ENCODE data around the gene PRLHR. TPM values are rescaled to one million over a fixed set of nuclear protein-coding genes. Genes with fewer than 3 reads are reported as not detected.

The PRLHR gene
- total RNA-seq, 1 experiment from 2014 or later: not detected

DNA sequence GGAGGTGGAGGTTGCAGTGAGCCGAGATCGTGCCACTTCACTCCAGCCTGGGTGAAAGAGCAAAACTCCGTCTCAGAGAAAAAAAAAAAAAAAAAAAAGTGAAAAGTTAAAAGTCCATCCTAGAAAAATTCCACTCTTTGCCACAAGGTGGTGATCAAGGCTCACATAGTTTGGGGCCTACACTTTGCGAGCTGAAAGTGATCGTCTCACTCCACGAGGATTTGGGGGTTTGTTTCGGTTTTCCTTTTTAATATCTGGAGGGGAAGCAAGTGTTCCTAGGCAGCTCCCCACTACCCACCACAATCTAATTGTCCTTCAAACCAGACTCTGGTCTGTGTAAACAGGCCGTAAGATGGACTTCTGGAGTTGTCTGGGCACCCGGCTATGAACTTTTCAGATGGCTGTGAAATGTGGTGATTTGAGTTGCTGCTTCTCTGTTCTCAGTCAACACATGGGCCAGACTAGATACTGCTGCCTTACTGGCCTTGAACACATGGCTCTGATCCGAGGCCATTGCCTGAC lies 27.1 kb downstream of the PRLHR start:
- H3F3A ChIP-seq (ENCODE audit: low read length, unreplicated experiment): no peaks in the 10 kb centered on the region
- intact Hi-C loops (cut with micrococcal nuclease): loop anchor here (1.0 to 5.0 kb wide), 4 partner anchors 139 to 464 kb away; no protein-coding TSS in a partner anchor
- BruUV-seq (replicated peaks): no TSS peak
- ChIA-PET CTCF (interaction anchor here (0.6 to 1.5 kb wide), 7 partner anchors 16 to 1791 kb away, joined by 4 to 19 read pairs (median 7); no protein-coding TSS in a partner anchor), POLR2A (ENCODE audit: unreplicated experiment) (no interaction called here)
- H4K20me1 ChIP-seq (ENCODE audit: low read length): no peaks in the 10 kb centered on the region
- no peaks in the 10 kb centered on the region for H3K79me2 ChIP-seq (ENCODE audit: low read length)
- H3K9me2 ChIP-seq (replicated peaks; ENCODE audit: low read length): no peaks in the 10 kb centered on the region
- no peaks in the 10 kb centered on the region for H3K36me3 ChIP-seq (ENCODE audit: low read depth, low read length)
- H2AFZ ChIP-seq (ENCODE audit: low read length): peak overlapping the region; percentile 72
- H3K27ac ChIP-seq (ENCODE audit: low read length): no peak overlapping the region
- no peaks in the 10 kb centered on the region for H3K27me3 ChIP-seq (ENCODE audit: low read length)
- H3K4me1 ChIP-seq (ENCODE audit: insufficient read depth, low read length): no peaks in the 10 kb centered on the region
- no peaks in the 10 kb centered on the region for H3K9me3 ChIP-seq (ENCODE audit: low read length)
- TF ChIP-seq, protein P1, sequence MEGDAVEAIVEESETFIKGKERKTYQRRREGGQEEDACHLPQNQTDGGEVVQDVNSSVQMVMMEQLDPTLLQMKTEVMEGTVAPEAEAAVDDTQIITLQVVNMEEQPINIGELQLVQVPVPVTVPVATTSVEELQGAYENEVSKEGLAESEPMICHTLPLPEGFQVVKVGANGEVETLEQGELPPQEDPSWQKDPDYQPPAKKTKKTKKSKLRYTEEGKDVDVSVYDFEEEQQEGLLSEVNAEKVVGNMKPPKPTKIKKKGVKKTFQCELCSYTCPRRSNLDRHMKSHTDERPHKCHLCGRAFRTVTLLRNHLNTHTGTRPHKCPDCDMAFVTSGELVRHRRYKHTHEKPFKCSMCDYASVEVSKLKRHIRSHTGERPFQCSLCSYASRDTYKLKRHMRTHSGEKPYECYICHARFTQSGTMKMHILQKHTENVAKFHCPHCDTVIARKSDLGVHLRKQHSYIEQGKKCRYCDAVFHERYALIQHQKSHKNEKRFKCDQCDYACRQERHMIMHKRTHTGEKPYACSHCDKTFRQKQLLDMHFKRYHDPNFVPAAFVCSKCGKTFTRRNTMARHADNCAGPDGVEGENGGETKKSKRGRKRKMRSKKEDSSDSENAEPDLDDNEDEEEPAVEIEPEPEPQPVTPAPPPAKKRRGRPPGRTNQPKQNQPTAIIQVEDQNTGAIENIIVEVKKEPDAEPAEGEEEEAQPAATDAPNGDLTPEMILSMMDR (conservative IDR thresholded peaks at IDR 0.05; ENCODE audit: low read depth, low read length): peak; percentile 58
- no peak for TF ChIP-seq EZH2 (IDR thresholded peaks at IDR 0.05; ENCODE audit: low read length, unreplicated experiment)
- no peak for TF ChIP-seq EZH2phosphoT487 (IDR thresholded peaks at IDR 0.05; ENCODE audit: borderline replicate concordance, low read length)
- peak; percentile 43 for ATAC-seq
- H3K4me2 ChIP-seq (ENCODE audit: low read length): peak overlapping the region; percentile 75
- peak overlapping the region; percentile 38; the same call in 1 of the 2 replicates for H3K4me3 ChIP-seq (ENCODE audit: low read length)
- no peak overlapping the region for H3K9ac ChIP-seq (ENCODE audit: low read length)
- DNase-seq: peak; percentile 73

DNA sequence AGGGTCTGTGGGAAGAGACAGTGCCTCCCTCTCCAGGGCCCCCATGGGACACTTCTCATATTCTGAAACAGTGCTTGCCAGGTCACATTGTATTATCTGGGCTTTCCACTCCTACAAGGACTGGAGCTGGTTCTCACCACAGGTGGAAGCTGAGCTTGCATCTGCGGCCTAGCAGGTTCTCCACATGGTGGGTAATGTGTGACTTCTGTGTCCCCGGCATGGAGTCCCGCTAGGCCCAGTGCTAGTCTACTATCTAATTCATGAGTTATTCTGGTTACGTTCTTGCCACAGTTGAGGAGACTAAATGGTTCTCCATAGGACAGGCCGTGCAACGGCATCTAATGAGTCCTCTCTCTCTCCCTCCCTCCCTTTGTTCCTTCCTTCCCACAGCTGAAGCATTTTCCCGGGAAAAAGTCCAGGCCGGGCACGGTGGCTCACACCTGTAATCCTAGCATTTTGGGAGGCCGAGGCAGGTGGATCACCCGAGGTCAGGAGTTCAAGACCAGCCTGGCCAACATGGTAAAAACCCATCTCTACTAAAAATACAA lies 27.7 kb downstream of the PRLHR start:
- CTCF ChIA-PET: interaction anchor here (0.7 to 1.5 kb wide), 2 partner anchors 153 to 491 kb away, joined by 11 to 19 read pairs; no protein-coding TSS in a partner anchor
- intact Hi-C loops (cut with micrococcal nuclease): loop anchor here (1.0 to 5.0 kb wide), 4 partner anchors 140 to 465 kb away; no protein-coding TSS in a partner anchor

More for the DNA sequence above, 27.7 kb downstream of the PRLHR start:
- POLR2A ChIA-PET (ENCODE audit: unreplicated experiment): no interaction called here
- H3K4me3 ChIP-seq (ENCODE audit: low read length): no peak overlapping the region
- no peak overlapping the region for H2AFZ ChIP-seq (ENCODE audit: low read length)
- no peak for DNase-seq
- no peaks in the 10 kb centered on the region for H3K27me3 ChIP-seq (ENCODE audit: low read length)
- no peaks in the 10 kb centered on the region for H3K9me2 ChIP-seq (replicated peaks; ENCODE audit: low read length)
- H3K4me1 ChIP-seq (ENCODE audit: insufficient read depth, low read length): no peaks in the 10 kb centered on the region
- H3K9ac ChIP-seq (ENCODE audit: low read length): no peak overlapping the region
- TF ChIP-seq EZH2phosphoT487 (IDR thresholded peaks at IDR 0.05; ENCODE audit: borderline replicate concordance, low read length): no peak
- TF ChIP-seq EZH2 (IDR thresholded peaks at IDR 0.05; ENCODE audit: low read length, unreplicated experiment): no peak
- TF ChIP-seq, protein P1 (conservative IDR thresholded peaks at IDR 0.05; ENCODE audit: low read depth, low read length): no peak
- H3K9me3 ChIP-seq (ENCODE audit: low read length): no peaks in the 10 kb centered on the region
- no TSS peak for BruUV-seq (replicated peaks)
- no peak overlapping the region for H3K27ac ChIP-seq (ENCODE audit: low read length)
- H4K20me1 ChIP-seq (ENCODE audit: low read length): no peaks in the 10 kb centered on the region
- ATAC-seq: no peak
- no peaks in the 10 kb centered on the region for H3K36me3 ChIP-seq (ENCODE audit: low read depth, low read length)
- no peak overlapping the region for H3K4me2 ChIP-seq (ENCODE audit: low read length)
- no peaks in the 10 kb centered on the region for H3K79me2 ChIP-seq (ENCODE audit: low read length)
- no peaks in the 10 kb centered on the region for H3F3A ChIP-seq (ENCODE audit: low read length, unreplicated experiment)

Measured in PC-3 (cell line).